ENCODE measurements around the gene RSPRY1. TPM values are rescaled to one million over a fixed set of nuclear protein-coding genes. Genes with fewer than 3 reads are reported as not detected.
A peak's percentile ranks its signal among the peaks of the same experiment; 100 is the strongest.

Gene RSPRY1
- total RNA-seq, 4 donors from 2014 or later: 20.4 to 28.5 (median 24.6) TPM

GRCh38 chr16:57282510-57283213 lies 96.5 kb downstream of the RSPRY1 start:
- Histone ChIP-seq H3K27ac (peak overlapping the region; percentile 74 to 88 (median 84)), H3K27me3 (peaks cover 0 to 7% of the 10 kb centered on the region in 2 donors), H3K4me1 (peaks cover 0 to 66% (median 21%) of the 10 kb centered on the region in 4 donors), H3K9me3 (no peaks in the 10 kb centered on the region), H3K36me3 (no peaks in the 10 kb centered on the region), H3K4me3 (peak overlapping the region; percentile 56 to 83 (median 64))
- DNase-seq (ENCODE audit: low spot score in 2 of 2): no peak
- no peak for TF ChIP-seq CTCF (IDR thresholded peaks at IDR 0.05)
- WGBS, 2 donors: 43 to 47% methylated on average over 8 of the region's 8 CpGs

DNA sequence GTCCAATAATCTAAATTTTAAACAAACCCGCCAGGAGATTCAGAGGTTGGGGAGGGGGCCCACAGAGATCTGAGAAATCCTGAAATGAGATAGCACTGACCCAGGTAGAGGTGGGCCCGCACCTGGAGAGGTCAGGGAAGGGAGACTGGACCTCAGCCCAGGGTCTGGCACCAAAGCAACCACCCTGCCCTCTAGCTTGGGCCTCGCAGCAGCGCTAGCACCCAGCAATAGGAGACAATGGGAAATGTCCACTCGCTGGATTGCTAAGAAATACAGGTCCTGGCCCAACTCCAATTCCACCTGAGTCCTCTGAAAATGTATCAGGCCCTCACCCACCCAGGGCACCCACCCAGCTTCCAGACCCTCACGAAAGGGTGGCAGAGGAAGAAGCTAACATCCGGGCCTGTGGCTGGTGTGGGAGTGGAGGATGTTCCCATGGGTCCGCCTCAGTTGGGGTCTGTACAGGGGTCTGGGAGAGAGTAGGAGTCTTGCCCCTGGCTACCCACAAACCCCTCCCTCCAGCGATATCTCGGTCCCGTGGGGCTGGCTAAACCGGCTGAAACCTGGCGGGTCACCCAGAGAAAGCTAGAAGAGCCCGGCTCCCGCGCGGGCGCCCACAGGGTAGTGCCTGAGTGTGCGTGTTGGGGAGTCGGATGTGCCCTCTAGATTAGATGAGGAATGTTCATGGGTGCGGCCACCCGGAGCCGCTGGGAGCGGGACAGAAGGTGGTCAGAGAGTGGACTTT lies 97.3 kb downstream of the RSPRY1 start:
- DNase-seq (ENCODE audit: low spot score in 2 of 2): no peak
- Histone ChIP-seq H3K27me3 (peaks cover 0 to 7% of the 10 kb centered on the region in 2 donors), H3K9me3 (no peaks in the 10 kb centered on the region), H3K4me3 (peak overlapping the region; percentile 56 to 83 (median 64)), H3K27ac (peak overlapping the region; percentile 74 to 88 (median 84)), H3K36me3 (no peaks in the 10 kb centered on the region), H3K4me1 (peaks cover 0 to 66% (median 20%) of the 10 kb centered on the region in 4 donors)
- WGBS, 2 donors: 16 to 18% methylated on average over 21 to 24 of the region's 24 CpGs
- TF ChIP-seq EP300 (IDR thresholded peaks at IDR 0.05) (no peak), POLR2A (IDR thresholded peaks at IDR 0.05) (no peak), CTCF (IDR thresholded peaks at IDR 0.05) (no peak)

DNA sequence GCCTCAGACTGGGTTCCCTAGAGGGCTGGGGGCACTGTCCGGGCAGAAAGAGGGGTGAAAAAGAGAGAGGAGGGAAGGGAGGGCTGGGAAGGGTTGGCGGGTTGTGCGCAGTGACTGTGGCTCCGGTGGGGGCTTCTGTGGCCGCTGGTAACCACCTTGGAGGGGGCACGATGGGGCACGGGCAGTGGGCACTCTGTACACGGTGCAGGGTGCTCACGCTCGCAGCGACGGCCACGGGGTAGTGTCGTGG lies 97.8 kb downstream of the RSPRY1 start:
- no peak for DNase-seq (ENCODE audit: low spot score in 2 of 2)
- peak overlapping the region; percentile 56 to 83 (median 64) for H3K4me3 ChIP-seq
- WGBS, 2 donors: 7 to 8% methylated on average over 14 of the region's 14 CpGs
- peaks cover 0 to 7% of the 10 kb centered on the region in 2 donors for H3K27me3 ChIP-seq
- no peaks in the 10 kb centered on the region for H3K36me3 ChIP-seq
- H3K9me3 ChIP-seq: no peaks in the 10 kb centered on the region
- H3K27ac ChIP-seq: peak overlapping the region; percentile 74 to 88 (median 84)
- peaks cover 0 to 66% (median 19%) of the 10 kb centered on the region in 4 donors for H3K4me1 ChIP-seq
- TF ChIP-seq CTCF (IDR thresholded peaks at IDR 0.05) (no peak), EP300 (IDR thresholded peaks at IDR 0.05) (no peak), POLR2A (IDR thresholded peaks at IDR 0.05) (no peak)

DNA sequence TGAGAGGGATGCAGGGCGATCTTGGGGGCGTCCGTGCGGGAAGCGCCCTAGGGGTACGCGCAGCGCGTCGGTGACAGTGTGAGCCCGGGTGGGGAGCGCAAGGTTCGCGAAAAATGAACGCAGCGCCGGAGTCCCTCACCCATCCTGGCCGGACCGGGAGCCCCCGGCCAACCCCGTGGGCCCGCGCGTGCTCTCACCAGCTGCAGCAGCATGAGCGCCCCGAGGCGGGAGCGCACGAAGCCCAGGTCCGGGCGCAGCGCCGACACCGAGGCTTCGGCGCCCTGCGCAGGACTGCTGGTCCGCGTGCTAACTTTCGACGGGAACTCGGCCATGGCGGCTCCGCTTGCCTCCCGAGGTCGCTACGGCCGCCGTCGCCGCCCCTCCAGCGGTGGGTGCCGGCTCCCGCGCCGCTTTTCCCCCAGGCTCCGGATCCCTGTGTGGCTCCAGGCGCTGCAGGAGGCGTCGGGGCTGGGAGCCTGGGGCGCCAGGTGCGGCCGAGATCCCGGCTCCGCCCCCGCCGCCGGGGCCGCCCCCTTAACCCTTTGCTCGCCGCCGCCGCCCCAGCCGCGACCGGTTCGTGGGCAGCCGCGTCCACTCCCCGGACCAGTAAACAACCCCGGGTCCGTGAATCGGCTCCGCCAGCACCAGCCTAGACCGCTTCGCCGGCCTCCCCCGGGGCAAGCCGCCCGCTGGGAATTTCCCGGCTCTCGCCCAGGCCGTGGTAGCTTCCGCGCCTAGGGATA lies 98.3 kb downstream of the RSPRY1 start, which contains the start of gene PLLP:
Gene PLLP (minus strand): TSS at position 464 of the 743 bp plus-strand sequence. CDS start 132 bp downstream, at position 332.
- H3K36me3 ChIP-seq: no peaks in the 10 kb centered on the region
- H3K4me3 ChIP-seq: peak within 1 kb of the TSS; percentile 56 to 83 (median 64)
- no peak for DNase-seq (ENCODE audit: low spot score in 2 of 2)
- peaks cover 0 to 7% of the 10 kb centered on the region in 2 donors for H3K27me3 ChIP-seq
- no peaks in the 10 kb centered on the region for H3K9me3 ChIP-seq
- peak within 1 kb of the TSS; percentile 74 to 88 (median 84) for H3K27ac ChIP-seq
- peak in 1 of 2 donors; percentile 60 for TF ChIP-seq POLR2A (IDR thresholded peaks at IDR 0.05)
- peak in 1 of 2 donors; percentile 63 for TF ChIP-seq EP300 (IDR thresholded peaks at IDR 0.05)
- no peak for TF ChIP-seq CTCF (IDR thresholded peaks at IDR 0.05)
- peaks cover 0 to 63% (median 16%) of the 10 kb centered on the region in 4 donors for H3K4me1 ChIP-seq
- 0 to 2% methylated on average over 37 to 48 of the region's 95 CpGs for WGBS, 2 donors

Data from tibial nerve (tissue), 4 donors.